Measurements from ENCODE around the gene SARDH. TPM values are rescaled to one million over a fixed set of nuclear protein-coding genes. Genes with fewer than 3 reads are reported as not detected.
"Not testable (repeated sequence)": the region's sequence is repeated elsewhere in the genome, so short reads cannot be mapped to it uniquely, and the experiment has no call there.

The SARDH gene
- polyA plus RNA-seq, 1 donor = 5.6 TPM

- DNase-seq = no peak
Measured at GRCh38 chr9:133684121-133684935, 53.8 kb downstream of the SARDH start.

GRCh38 chr9:133683586-133684120, 54.5 kb downstream of the SARDH start:
- peak; percentile 68 for DNase-seq

- DNase-seq = peak; percentile 50
Measured at GRCh38 chr9:133682818-133683585, 55.1 kb downstream of the SARDH start.

GRCh38 chr9:133681658-133682306, 56.4 kb downstream of the SARDH start:
- DNase-seq = no peak

- no peak for DNase-seq
Measured at GRCh38 chr9:133680976-133681657, 57.0 kb downstream of the SARDH start.

- no peak for DNase-seq
Measured at GRCh38 chr9:133680250-133680975, 57.7 kb downstream of the SARDH start.

- peak; percentile 61 for DNase-seq
Measured at GRCh38 chr9:133679466-133680061, 58.6 kb downstream of the SARDH start.

- no peak for DNase-seq
Measured at GRCh38 chr9:133679056-133679455, 59.1 kb downstream of the SARDH start.

GRCh38 chr9:133677126-133678010, 60.8 kb downstream of the SARDH start:
- no peak for DNase-seq

- DNase-seq = no peak
Measured at GRCh38 chr9:133676450-133676849, 61.7 kb downstream of the SARDH start.

GRCh38 chr9:133675796-133676195, 62.4 kb downstream of the SARDH start:
- DNase-seq = not testable (repeated sequence)

GRCh38 chr9:133674091-133674490, 64.1 kb downstream of the SARDH start:
- DNase-seq = no peak

GRCh38 chr9:133673258-133673655, 64.9 kb downstream of the SARDH start:
- DNase-seq = no peak

- DNase-seq = no peak
Measured at GRCh38 chr9:133672503-133673257, 65.5 kb downstream of the SARDH start.

GRCh38 chr9:133671371-133671770, 66.8 kb downstream of the SARDH start:
- DNase-seq = no peak

- no peak for DNase-seq
Measured at GRCh38 chr9:133670466-133670865, 67.7 kb downstream of the SARDH start.

- no peak for DNase-seq
Measured at GRCh38 chr9:133669182-133669801, 68.9 kb downstream of the SARDH start.

GRCh38 chr9:133667759-133668450, 70.2 kb downstream of the SARDH start:
- DNase-seq = no peak

Measured in hindlimb muscle (tissue), 1 donor.